Testis (tissue), 3 donors: ENCODE results near the gene ZC3H12D. TPM values are rescaled to one million over a fixed set of nuclear protein-coding genes. Genes with fewer than 3 reads are reported as not detected.
A peak's percentile ranks its signal among the peaks of the same experiment; 100 is the strongest.

Experiments used
- DNase-seq: peaks from one replicate; pipeline ENCODE4 v3.0.0-alpha.2; 2019
- H3K27ac ChIP-seq, 2 donors: fragments of 200-600 bp; sonication (generic); one replicate each; pipeline ENCODE4 v1.5.1; 2019
- H3K27me3 ChIP-seq: fragments of 200-600 bp; sonication (generic); one replicate; pipeline ENCODE4 v1.5.1; 2019
- H3K36me3 ChIP-seq: fragments of 200-600 bp; sonication (generic); one replicate; pipeline ENCODE4 v1.5.1; 2017; ENCODE audit warnings: low read depth; ENCODE audit errors: missing control alignments
- H3K4me1 ChIP-seq: fragments of 200-600 bp; sonication (generic); one replicate; pipeline ENCODE4 v1.5.1; 2019
- H3K4me3 ChIP-seq, 2 donors: fragments of 200-600 bp; sonication (generic); one replicate each; pipeline ENCODE4 v1.5.1; 2017 to 2019
- H3K9me3 ChIP-seq: fragments of 200-600 bp; sonication (generic); one replicate; pipeline ENCODE4 v1.5.1; 2017
- POLR2A ChIP-seq: fragments of 450-650 bp; IDR thresholded peaks from one replicate; pipeline ENCODE4 v1.6.1; 2017; ENCODE audit warnings: antibody characterized with exemption, mild to moderate bottlenecking, moderate library complexity
- WGBS, 2 donors: methylation state at CpG; one replicate each; pipeline ENCODE4 v1.1.5; 2018; 5-methylcytosine and 5-hydroxymethylcytosine counted together
- intact Hi-C: fragments of 100-400 bp; cut with DNase I; formaldehyde crosslinking; loops from one replicate; pipeline ENCODE4 v1.15.1; 2023; ENCODE audit warnings: low total_unique reads
- polyA plus RNA-seq: library from polyadenylated mRNA; stranded (reverse); fragments of 350-450 nt; fragmentation: Illumina TruSeq; extraction: RNeasy Lipid Tissue Mini Kit (QIAGEN cat#74804); gene quantifications from one replicate; pipeline ENCODE4 v1.2.3, GENCODE V29; 2014; ENCODE audit warnings: low read depth, low replicate concordance; ENCODE audit not compliant: insufficient read depth
- total RNA-seq, 2 donors: library from RNA; depleted of rRNA; stranded (reverse); fragments of >200 nt; gene quantifications; one replicate each; pipeline ENCODE4 v1.2.3, GENCODE V29; 2016
- TF ChIP-seq, protein P1 (sequence below), 3 experiments: fragments of 450-650 bp in 2 of 3; fragments of 200-600 bp in 1 of 3; sonication (generic) in 1 of 3; IDR thresholded peaks; one replicate each; pipeline ENCODE4 v1.5.1; 2016 to 2019; ENCODE audit warnings: antibody characterized with exemption in 3 of 3, mild to moderate bottlenecking in 2 of 3, moderate library complexity in 1 of 3

Gene ZC3H12D
- total and polyA plus RNA-seq, 3 donors from 2014 or later = 0.61 to 2.1 (median 1.4) TPM

DNA sequence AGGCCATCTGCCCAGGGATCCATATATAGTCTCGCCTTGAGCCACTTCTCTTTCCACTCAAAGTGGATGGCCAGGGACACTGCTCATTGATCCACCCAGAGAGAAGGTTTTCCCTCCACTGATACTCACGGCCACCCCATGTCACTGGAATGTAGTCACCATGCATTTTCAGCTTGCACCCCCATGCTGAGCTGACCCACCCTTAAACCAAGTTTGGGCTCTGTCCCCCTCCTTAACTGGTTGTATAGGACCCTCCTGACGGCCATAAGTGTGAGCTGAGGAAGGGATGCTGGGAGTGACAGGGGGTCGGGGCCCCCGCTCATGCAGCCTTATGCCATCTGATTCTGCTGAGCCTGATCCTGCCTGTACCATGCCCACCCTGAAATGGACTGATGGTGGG, 59.1 kb downstream of the ZC3H12D start:
- TF ChIP-seq, protein P1, sequence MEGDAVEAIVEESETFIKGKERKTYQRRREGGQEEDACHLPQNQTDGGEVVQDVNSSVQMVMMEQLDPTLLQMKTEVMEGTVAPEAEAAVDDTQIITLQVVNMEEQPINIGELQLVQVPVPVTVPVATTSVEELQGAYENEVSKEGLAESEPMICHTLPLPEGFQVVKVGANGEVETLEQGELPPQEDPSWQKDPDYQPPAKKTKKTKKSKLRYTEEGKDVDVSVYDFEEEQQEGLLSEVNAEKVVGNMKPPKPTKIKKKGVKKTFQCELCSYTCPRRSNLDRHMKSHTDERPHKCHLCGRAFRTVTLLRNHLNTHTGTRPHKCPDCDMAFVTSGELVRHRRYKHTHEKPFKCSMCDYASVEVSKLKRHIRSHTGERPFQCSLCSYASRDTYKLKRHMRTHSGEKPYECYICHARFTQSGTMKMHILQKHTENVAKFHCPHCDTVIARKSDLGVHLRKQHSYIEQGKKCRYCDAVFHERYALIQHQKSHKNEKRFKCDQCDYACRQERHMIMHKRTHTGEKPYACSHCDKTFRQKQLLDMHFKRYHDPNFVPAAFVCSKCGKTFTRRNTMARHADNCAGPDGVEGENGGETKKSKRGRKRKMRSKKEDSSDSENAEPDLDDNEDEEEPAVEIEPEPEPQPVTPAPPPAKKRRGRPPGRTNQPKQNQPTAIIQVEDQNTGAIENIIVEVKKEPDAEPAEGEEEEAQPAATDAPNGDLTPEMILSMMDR (IDR thresholded peaks at IDR 0.05) = no peak
- no peak for TF ChIP-seq POLR2A
- intact Hi-C loops = loop anchor here (5.0 to 10.0 kb wide), 2 partner anchors 98 to 341 kb away; no protein-coding TSS in a partner anchor
- Histone ChIP-seq H3K4me1 (no peaks in the 10 kb centered on the region), H3K4me3 (no peak overlapping the region), H3K36me3 (no peaks in the 10 kb centered on the region), H3K9me3 (no peaks in the 10 kb centered on the region), H3K27me3 (no peaks in the 10 kb centered on the region), H3K27ac (no peak overlapping the region)
- 93 to 98% methylated on average over 5 of the region's 5 CpGs for WGBS, 2 donors
- DNase-seq = no peak

- WGBS, 2 donors = 83 to 89% methylated on average over 8 of the region's 8 CpGs
- Histone ChIP-seq H3K27me3 (no peaks in the 10 kb centered on the region), H3K9me3 (no peaks in the 10 kb centered on the region), H3K4me3 (no peak overlapping the region), H3K36me3 (no peaks in the 10 kb centered on the region), H3K4me1 (no peaks in the 10 kb centered on the region), H3K27ac (no peak overlapping the region)
- intact Hi-C loops = loop anchor here (5.0 to 10.0 kb wide), 2 partner anchors 98 to 340 kb away; no protein-coding TSS in a partner anchor
- no peak for TF ChIP-seq POLR2A
- TF ChIP-seq, protein P1 (IDR thresholded peaks at IDR 0.05) = no peak
- no peak for DNase-seq
Measured at GRCh38 chr6:149425224-149425623, 59.6 kb downstream of the ZC3H12D start.

DNA sequence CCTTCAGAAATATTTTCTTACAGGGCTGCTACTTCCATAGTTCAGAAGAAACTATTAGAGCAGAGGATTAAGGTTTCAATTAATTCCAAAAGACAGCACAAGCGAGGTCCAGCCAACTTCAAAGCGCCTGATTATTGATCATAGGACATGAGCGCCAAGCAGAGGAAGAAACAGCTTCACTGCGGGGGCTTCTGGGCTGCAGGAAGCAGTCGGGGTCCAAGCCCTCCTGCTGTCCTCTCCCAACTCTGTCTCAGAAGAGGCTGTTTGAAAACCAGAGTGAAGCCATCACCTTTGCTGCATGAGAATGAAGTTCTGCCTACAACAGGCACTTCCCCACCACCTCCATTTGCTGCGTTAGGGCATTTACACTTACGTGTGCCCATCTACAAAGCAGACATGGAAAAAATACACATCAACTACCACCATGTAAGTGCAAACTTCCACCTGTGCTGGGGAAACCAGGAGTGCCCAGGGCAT, 60.8 kb downstream of the ZC3H12D start:
- intact Hi-C loops = loop anchor here (10.0 kb wide), 1 partner anchor 339 kb away; no protein-coding TSS in a partner anchor
- H3K4me1 ChIP-seq = no peaks in the 10 kb centered on the region
- peak overlapping the region in 1 of 2 donors; percentile 45 for H3K27ac ChIP-seq
- no peak overlapping the region for H3K4me3 ChIP-seq
- H3K9me3 ChIP-seq = no peaks in the 10 kb centered on the region
- TF ChIP-seq POLR2A = no peak
- TF ChIP-seq, protein P1 (IDR thresholded peaks at IDR 0.05) = no peak
- H3K36me3 ChIP-seq = no peaks in the 10 kb centered on the region
- DNase-seq = no peak
- WGBS, 2 donors = 70 to 75% methylated on average over 7 of the region's 7 CpGs
- H3K27me3 ChIP-seq = no peaks in the 10 kb centered on the region

DNA sequence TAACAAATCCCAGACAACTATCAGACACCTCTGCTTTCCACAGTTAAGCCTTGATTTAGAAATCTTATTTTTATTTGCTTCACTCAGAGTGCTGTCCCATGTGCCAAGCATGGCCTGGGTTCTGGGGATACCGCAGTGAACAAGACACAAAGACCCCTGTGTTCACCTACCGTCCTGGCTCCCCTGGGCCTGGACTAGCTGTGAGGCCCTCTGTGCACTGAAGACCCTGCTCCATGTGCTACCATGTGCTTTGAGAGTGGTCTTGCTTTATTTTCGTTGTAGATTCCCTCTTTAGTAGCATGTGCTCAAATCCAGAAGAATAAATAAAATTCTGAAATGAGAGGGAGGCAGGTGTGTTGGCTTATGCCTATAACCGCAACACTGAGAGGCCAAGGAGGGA, 62.2 kb downstream of the ZC3H12D start:
- 90 to 92% methylated on average over 4 of the region's 4 CpGs for WGBS, 2 donors
- intact Hi-C loops = loop anchor here (10.0 kb wide), 1 partner anchor 338 kb away; no protein-coding TSS in a partner anchor
- TF ChIP-seq, protein P1 (IDR thresholded peaks at IDR 0.05) = no peak
- TF ChIP-seq POLR2A = no peak

DNA sequence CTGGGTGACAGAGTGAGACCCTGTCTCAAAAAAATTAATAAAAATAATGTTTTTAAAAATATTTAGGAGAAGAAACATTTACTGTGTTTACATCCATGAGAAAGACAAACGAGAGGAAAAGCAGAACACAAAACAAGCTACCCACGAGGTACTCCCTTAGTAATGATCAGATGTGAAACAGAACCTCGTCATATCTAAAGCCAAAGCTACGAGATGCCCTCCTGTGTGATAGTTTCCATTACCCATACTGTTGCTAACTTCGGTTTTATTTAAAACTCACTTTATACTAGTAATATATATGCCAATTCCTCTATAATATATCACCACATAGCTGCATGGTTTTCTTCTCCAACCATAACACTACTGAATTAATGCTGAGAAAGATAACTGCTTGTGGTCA, 63.7 kb downstream of the ZC3H12D start:
- H3K27ac ChIP-seq = no peak overlapping the region
- intact Hi-C loops = loop anchor here (10.0 kb wide), 1 partner anchor 336 kb away; no protein-coding TSS in a partner anchor
- no peak for TF ChIP-seq POLR2A
- TF ChIP-seq, protein P1 (IDR thresholded peaks at IDR 0.05) = no peak
- no peaks in the 10 kb centered on the region for H3K36me3 ChIP-seq
- WGBS, 2 donors = 83 to 87% methylated on average over 5 of the region's 5 CpGs
- no peaks in the 10 kb centered on the region for H3K9me3 ChIP-seq
- no peak for DNase-seq
- H3K4me3 ChIP-seq = no peak overlapping the region
- no peaks in the 10 kb centered on the region for H3K4me1 ChIP-seq
- H3K27me3 ChIP-seq = no peaks in the 10 kb centered on the region

More for the DNA sequence above, 62.2 kb downstream of the ZC3H12D start:
- Histone ChIP-seq H3K36me3 (no peaks in the 10 kb centered on the region), H3K4me3 (no peak overlapping the region), H3K27ac (no peak overlapping the region), H3K27me3 (no peaks in the 10 kb centered on the region), H3K4me1 (no peaks in the 10 kb centered on the region), H3K9me3 (no peaks in the 10 kb centered on the region)
- no peak for DNase-seq
